CD4-positive, alpha-beta T cell treated with Interferon alpha-2 for 1 hour (primary cell): ENCODE results near the gene PTPN6.

ENCODE experiments used
- DNase-seq, 2 donors: peaks; one replicate each; pipeline ENCODE4 v3.0.0-alpha.2; 2020 to 2022

The PTPN6 gene

GRCh38 chr12:6923003-6923732 lies 28.0 kb upstream of the PTPN6 start:
- DNase-seq: no peak

GRCh38 chr12:6923851-6924250 lies 27.3 kb upstream of the PTPN6 start:
- DNase-seq: no peak

GRCh38 chr12:6925239-6925539 lies 26.0 kb upstream of the PTPN6 start:
- no peak for DNase-seq

- no peak for DNase-seq
These were observed 25.4 kb upstream of the PTPN6 start for GRCh38 chr12:6925540-6926279.

- peak; percentile 26 to 57 for DNase-seq
These were observed 23.7 kb upstream of the PTPN6 start, which contains the start of gene ATN1 for GRCh38 chr12:6927379-6928021. TSS of gene ATN1 (plus strand) at chr12:6927959. CDS start at chr12:6934002, 6,043 bp downstream.

GRCh38 chr12:6928022-6928702 lies 23.0 kb upstream of the PTPN6 start:
- DNase-seq: peak in 1 of 2 donors; percentile 39

GRCh38 chr12:6928703-6929407 lies 22.3 kb upstream of the PTPN6 start:
- no peak for DNase-seq

- no peak for DNase-seq
These were observed 21.4 kb upstream of the PTPN6 start for GRCh38 chr12:6929466-6930452.

- DNase-seq: peak in 1 of 2 donors; percentile 48
These were observed 18.4 kb upstream of the PTPN6 start for GRCh38 chr12:6932766-6933165.

GRCh38 chr12:6934110-6934509 lies 17.0 kb upstream of the PTPN6 start:
- no peak for DNase-seq

- no peak for DNase-seq
These were observed 15.6 kb upstream of the PTPN6 start for GRCh38 chr12:6935371-6936193.

GRCh38 chr12:6936194-6936635 lies 14.9 kb upstream of the PTPN6 start:
- no peak for DNase-seq

GRCh38 chr12:6936636-6937480 lies 14.3 kb upstream of the PTPN6 start:
- DNase-seq: peak; percentile 31 to 63

GRCh38 chr12:6937481-6938352 lies 13.4 kb upstream of the PTPN6 start:
- peak; percentile 95 to 96 for DNase-seq

GRCh38 chr12:6938353-6939190 lies 12.6 kb upstream of the PTPN6 start:
- DNase-seq: no peak

GRCh38 chr12:6939191-6939540 lies 12.0 kb upstream of the PTPN6 start:
- no peak for DNase-seq

GRCh38 chr12:6941267-6941666 lies 9.9 kb upstream of the PTPN6 start:
- DNase-seq: no peak

- DNase-seq: no peak
These were observed 9.4 kb upstream of the PTPN6 start for GRCh38 chr12:6941782-6942181.
